SU-DHL-6 (cell line): ENCODE results near the gene RAB4B.

Source experiments
- H2AFZ ChIP-seq: fragments of 200-600 bp; sonication (generic); 2 replicates; pipeline ENCODE4 v1.6.1; 2014; ENCODE audit warnings: low read depth, mild to moderate bottlenecking, moderate library complexity, mixed read lengths, antibody characterized with exemption, low read length; ENCODE audit not compliant: severe bottlenecking
- H3F3A ChIP-seq: fragments of 200-600 bp; shearing (Covaris generic); 2 replicates; pipeline ENCODE4 v1.6.0; 2016; ENCODE audit warnings: antibody characterized with exemption, mild to moderate bottlenecking; ENCODE audit not compliant: insufficient read depth
- H3K27ac ChIP-seq: fragments of 200-600 bp; sonication (generic); 2 replicates; pipeline ENCODE4 v1.5.1; 2016; ENCODE audit warnings: low read depth, mild to moderate bottlenecking, low read length, moderate library complexity, mixed read lengths
- H3K27me3 ChIP-seq: fragments of 200-600 bp; sonication (generic), shearing (Covaris generic); 2 replicates; pipeline ENCODE4 v1.6.0; 2014; ENCODE audit warnings: mild to moderate bottlenecking, low read length
- H3K36me3 ChIP-seq: fragments of 200-600 bp; sonication (generic); 2 replicates; pipeline ENCODE4 v1.6.1; 2014; ENCODE audit warnings: mild to moderate bottlenecking, low read length, mixed read lengths
- H3K4me2 ChIP-seq: fragments of 300-600, 200-600 bp; shearing (Covaris generic), sonication (generic); 2 replicates; pipeline ENCODE4 v1.6.0; 2014; ENCODE audit warnings: low read length, low read depth, mild to moderate bottlenecking; ENCODE audit not compliant: poor library complexity, severe bottlenecking
- H3K4me3 ChIP-seq: fragments of 200-600 bp; sonication (generic); 2 replicates; pipeline ENCODE4 v1.5.1; 2014; ENCODE audit warnings: antibody characterized with exemption, low read length, mild to moderate bottlenecking, mixed read lengths; ENCODE audit not compliant: insufficient read depth, poor library complexity, severe bottlenecking
- H3K79me2 ChIP-seq: fragments of 200-600 bp; sonication (generic); 2 replicates; pipeline ENCODE4 v1.6.1; 2014; ENCODE audit warnings: mild to moderate bottlenecking, low read length, moderate library complexity; ENCODE audit not compliant: insufficient read depth
- H3K9ac ChIP-seq: fragments of 200-600 bp; sonication (generic); 2 replicates; pipeline ENCODE4 v1.7.0; 2014; ENCODE audit warnings: mild to moderate bottlenecking, low read length
- H3K9me2 ChIP-seq: fragments of 200-600 bp; sonication (generic); replicated peaks from 2 replicates; pipeline ENCODE4 v1.6.1; 2014; ENCODE audit warnings: low read length; ENCODE audit not compliant: insufficient read depth
- H3K9me3 ChIP-seq: fragments of 200-600 bp; sonication (generic); 2 replicates; pipeline ENCODE4 v1.6.1; 2014; ENCODE audit warnings: low read length, mixed read lengths; ENCODE audit not compliant: insufficient read depth
- H4K20me1 ChIP-seq: fragments of 200-600 bp; sonication (generic); 2 replicates; pipeline ENCODE4 v1.6.1; 2014; ENCODE audit warnings: low read depth, mild to moderate bottlenecking, antibody characterized with exemption, low read length, moderate library complexity, mixed read lengths
- EZH2phosphoT487 ChIP-seq: fragments of 200-600 bp; sonication (generic), shearing (Covaris generic); conservative IDR thresholded peaks from 2 replicates; pipeline ENCODE4 v1.6.1; 2018; ENCODE audit warnings: mild to moderate bottlenecking, antibody characterized with exemption, low read length, moderate library complexity, mixed read lengths
- TF ChIP-seq, protein P1 (sequence below): fragments of 200-600 bp; sonication (generic); IDR thresholded peaks from one replicate; pipeline ENCODE4 v1.5.1; 2017; ENCODE audit warnings: antibody characterized with exemption, mild to moderate bottlenecking, low read length, moderate library complexity; ENCODE audit not compliant: insufficient read depth, poor library complexity, severe bottlenecking

Gene RAB4B

DNA sequence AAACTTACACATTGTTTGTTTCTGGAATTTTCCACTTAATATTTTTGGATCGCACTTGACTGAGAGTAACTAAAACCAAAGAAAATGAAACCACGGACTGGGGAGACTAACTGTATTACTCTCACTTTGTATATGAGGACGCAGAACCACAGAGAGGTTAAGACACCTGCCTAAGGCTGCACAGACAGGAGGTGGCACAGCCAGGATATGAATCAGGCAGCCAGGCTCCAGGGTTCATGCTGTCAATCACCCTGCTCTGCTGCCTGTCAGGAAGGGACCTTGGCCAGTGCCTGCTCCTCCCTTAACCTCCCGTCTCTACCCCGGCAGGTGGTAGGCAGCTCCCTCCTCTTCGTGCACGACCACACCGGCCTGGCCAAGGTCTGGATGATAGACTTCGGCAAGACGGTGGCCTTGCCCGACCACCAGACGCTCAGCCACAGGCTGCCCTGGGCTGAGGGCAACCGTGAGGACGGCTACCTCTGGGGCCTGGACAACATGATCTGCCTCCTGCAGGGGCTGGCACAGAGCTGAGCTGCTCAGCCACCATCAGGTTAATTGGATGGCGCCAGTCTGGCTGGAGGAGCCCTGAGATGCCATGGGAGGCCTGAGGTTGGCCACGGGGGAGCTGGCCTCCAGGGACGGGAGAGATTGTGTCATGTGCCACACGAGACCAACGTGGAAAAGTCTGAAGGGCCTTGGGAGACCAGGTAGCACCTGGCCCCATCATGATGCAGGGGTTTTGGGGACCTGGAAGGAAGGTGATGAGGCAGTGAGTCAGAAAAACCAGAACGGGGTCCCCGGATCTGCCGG, 38.8 kb upstream of the RAB4B start:
- Histone ChIP-seq H3K4me2 (no peak overlapping the region), H3K9ac (no peak overlapping the region), H3F3A (no peaks in the 10 kb centered on the region), H3K79me2 (no peaks in the 10 kb centered on the region), H3K9me3 (no peaks in the 10 kb centered on the region), H3K9me2 (no peaks in the 10 kb centered on the region), H4K20me1 (no peaks in the 10 kb centered on the region), H2AFZ (no peak overlapping the region), H3K27ac (no peak overlapping the region), H3K4me3 (no peak overlapping the region), H3K27me3 (no peaks in the 10 kb centered on the region), H3K36me3 (no peaks in the 10 kb centered on the region)
- TF ChIP-seq, protein P1, sequence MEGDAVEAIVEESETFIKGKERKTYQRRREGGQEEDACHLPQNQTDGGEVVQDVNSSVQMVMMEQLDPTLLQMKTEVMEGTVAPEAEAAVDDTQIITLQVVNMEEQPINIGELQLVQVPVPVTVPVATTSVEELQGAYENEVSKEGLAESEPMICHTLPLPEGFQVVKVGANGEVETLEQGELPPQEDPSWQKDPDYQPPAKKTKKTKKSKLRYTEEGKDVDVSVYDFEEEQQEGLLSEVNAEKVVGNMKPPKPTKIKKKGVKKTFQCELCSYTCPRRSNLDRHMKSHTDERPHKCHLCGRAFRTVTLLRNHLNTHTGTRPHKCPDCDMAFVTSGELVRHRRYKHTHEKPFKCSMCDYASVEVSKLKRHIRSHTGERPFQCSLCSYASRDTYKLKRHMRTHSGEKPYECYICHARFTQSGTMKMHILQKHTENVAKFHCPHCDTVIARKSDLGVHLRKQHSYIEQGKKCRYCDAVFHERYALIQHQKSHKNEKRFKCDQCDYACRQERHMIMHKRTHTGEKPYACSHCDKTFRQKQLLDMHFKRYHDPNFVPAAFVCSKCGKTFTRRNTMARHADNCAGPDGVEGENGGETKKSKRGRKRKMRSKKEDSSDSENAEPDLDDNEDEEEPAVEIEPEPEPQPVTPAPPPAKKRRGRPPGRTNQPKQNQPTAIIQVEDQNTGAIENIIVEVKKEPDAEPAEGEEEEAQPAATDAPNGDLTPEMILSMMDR: no peak
- TF ChIP-seq EZH2phosphoT487: no peak

DNA sequence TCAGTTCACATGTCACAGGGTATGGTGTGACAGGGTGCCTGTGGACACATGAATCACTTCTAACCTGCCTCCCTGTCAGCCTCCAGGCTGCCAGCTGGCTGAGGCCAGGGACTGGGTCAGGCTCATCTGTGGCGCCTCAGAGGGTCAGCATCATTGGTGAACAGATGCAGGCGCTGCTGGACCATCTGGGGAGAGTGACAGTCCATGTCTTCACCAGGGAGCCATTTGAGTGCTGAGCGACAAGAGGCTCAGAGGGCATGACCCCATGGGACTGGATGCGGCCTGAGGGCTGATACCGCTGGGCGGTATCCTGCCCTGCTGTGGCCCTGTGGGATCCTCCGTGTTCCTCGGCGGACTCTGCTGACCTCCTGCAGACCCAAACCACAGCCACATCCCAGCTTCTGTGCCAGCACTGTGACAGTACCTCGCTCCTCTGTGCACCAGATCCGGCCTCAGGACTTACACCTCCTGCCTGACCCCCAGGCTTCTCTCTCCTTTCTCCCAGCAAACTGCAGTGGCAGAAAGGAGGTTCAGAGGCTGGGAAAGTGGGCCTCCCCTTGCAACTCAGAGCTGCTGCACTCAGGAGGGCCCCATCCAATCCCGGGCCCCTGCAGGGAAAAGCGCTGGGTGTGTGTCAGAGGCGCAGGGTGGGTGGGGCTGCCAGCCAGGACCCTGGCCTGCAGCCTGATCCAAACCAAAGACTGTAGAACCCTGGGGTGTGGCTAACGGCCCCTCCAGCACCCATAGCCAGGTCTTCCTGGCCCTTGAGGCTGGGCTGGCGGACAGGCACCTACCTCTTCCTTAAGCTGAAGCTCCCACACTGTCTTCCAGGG, 38.0 kb upstream of the RAB4B start:
- Histone ChIP-seq H3F3A (no peaks in the 10 kb centered on the region), H3K9me3 (no peaks in the 10 kb centered on the region), H2AFZ (no peak overlapping the region), H3K36me3 (no peaks in the 10 kb centered on the region), H3K4me2 (no peak overlapping the region), H3K79me2 (no peaks in the 10 kb centered on the region), H3K4me3 (no peak overlapping the region), H3K27ac (no peak overlapping the region), H3K9me2 (no peaks in the 10 kb centered on the region), H4K20me1 (no peaks in the 10 kb centered on the region), H3K9ac (no peak overlapping the region), H3K27me3 (no peaks in the 10 kb centered on the region)
- TF ChIP-seq EZH2phosphoT487: no peak
- TF ChIP-seq, protein P1: no peak

DNA sequence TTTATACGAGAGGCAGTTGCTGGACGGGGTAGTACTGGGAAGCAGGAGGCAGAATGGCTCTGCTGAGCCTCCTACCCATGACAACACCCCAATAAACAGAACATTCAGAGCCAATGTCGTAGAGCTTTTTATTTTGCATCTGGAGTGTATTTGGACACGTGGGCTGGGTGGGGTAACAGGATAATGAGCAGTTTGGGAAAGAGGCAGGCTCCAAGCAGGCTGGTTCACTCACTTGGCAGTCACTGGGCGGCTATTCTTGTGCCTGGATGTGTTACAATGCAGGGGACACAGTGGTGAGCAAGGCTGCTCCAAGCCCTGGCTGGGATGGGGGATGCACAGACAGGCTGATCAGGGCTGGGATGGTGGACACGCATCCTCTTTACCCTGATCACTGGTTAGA, 37.3 kb upstream of the RAB4B start:
- no peaks in the 10 kb centered on the region for H4K20me1 ChIP-seq
- no peak overlapping the region for H3K4me2 ChIP-seq
- no peaks in the 10 kb centered on the region for H3K79me2 ChIP-seq
- no peaks in the 10 kb centered on the region for H3F3A ChIP-seq
- no peak overlapping the region for H2AFZ ChIP-seq
- H3K36me3 ChIP-seq: no peaks in the 10 kb centered on the region
- no peaks in the 10 kb centered on the region for H3K9me3 ChIP-seq
- TF ChIP-seq EZH2phosphoT487: no peak
- TF ChIP-seq, protein P1: no peak
- no peak overlapping the region for H3K4me3 ChIP-seq
- H3K27me3 ChIP-seq: no peaks in the 10 kb centered on the region
- no peak overlapping the region for H3K9ac ChIP-seq
- H3K27ac ChIP-seq: no peak overlapping the region
- no peaks in the 10 kb centered on the region for H3K9me2 ChIP-seq
